Panc1 (cell line): ENCODE measurements around the gene OSGIN1.

Experiments used
- CTCF ChIP-seq: fragments of 450-650 bp; IDR thresholded peaks from 2 replicates; pipeline ENCODE4 v1.5.1; 2017; ENCODE audit warnings: mild to moderate bottlenecking
- POLR2AphosphoS5 ChIP-seq: IDR thresholded peaks from 2 replicates; pipeline ENCODE4 v1.6.1; 2012; ENCODE audit warnings: mild to moderate bottlenecking, low read depth, low read length, moderate library complexity
- REST ChIP-seq, 2 experiments: IDR thresholded peaks; 2 replicates each; pipeline ENCODE4 v1.6.1; 2011 to 2012; ENCODE audit warnings: low read depth in 2 of 2, control low read depth in 1 of 2, low read length in 1 of 2, mild to moderate bottlenecking in 1 of 2, moderate library complexity in 1 of 2; ENCODE audit not compliant: insufficient read depth in 1 of 2
- SIN3A ChIP-seq: IDR thresholded peaks from 2 replicates; pipeline ENCODE4 v1.6.1; 2012; ENCODE audit warnings: low read depth, mild to moderate bottlenecking, low read length, moderate library complexity, borderline replicate concordance; ENCODE audit not compliant: insufficient read depth
- TCF7L2 ChIP-seq: IDR thresholded peaks from 2 replicates; pipeline ENCODE4 v1.6.1; 2011; ENCODE audit warnings: mild to moderate bottlenecking, low read depth, low read length, inconsistent platforms

- TF ChIP-seq CTCF (no peak), POLR2AphosphoS5 (no peak), SIN3A (no peak), REST (IDR thresholded peaks at IDR 0.05; ENCODE audit: insufficient read depth in 1 of 2, low read depth in 2 of 2, low read length in 1 of 2) (no peak), TCF7L2 (no peak)
Observed at GRCh38 chr16:83981799-83982198, 28.8 kb downstream of the OSGIN1 start.
